Colonic mucosa (tissue), 4 donors: ENCODE results near the gene PIK3R5. TPM values are rescaled to one million over a fixed set of nuclear protein-coding genes. Genes with fewer than 3 reads are reported as not detected.
"Not testable (repeated sequence)": the region's sequence is repeated elsewhere in the genome, so short reads cannot be mapped to it uniquely, and the experiment has no call there.

ENCODE experiments used
- DNase-seq: peaks from one replicate; pipeline ENCODE4 v3.0.0-alpha.2; 2020
- H3K27ac ChIP-seq: fragments of 200-600 bp; one replicate; pipeline ENCODE4 v1.8.0; 2021
- H3K27me3 ChIP-seq: fragments of 200-600 bp; one replicate; pipeline ENCODE4 v1.8.0; 2021
- H3K36me3 ChIP-seq: fragments of 200-600 bp; one replicate; pipeline ENCODE4 v1.8.0; 2021
- H3K4me1 ChIP-seq: fragments of 200-600 bp; one replicate; pipeline ENCODE4 v1.8.0; 2021; ENCODE audit warnings: mild to moderate bottlenecking
- H3K4me3 ChIP-seq: fragments of 200-600 bp; one replicate; pipeline ENCODE4 v1.8.0; 2021
- H3K9ac ChIP-seq, 2 donors: one replicate each; pipeline ENCODE4 v1.7.0; 2013; ENCODE audit warnings: control low read depth in 2 of 2, low read depth in 2 of 2, low read length in 2 of 2
- H3K9me3 ChIP-seq: fragments of 200-600 bp; one replicate; pipeline ENCODE4 v1.8.0; 2021
- intact Hi-C: fragments of 100-400 bp; cut with DNase I; formaldehyde crosslinking; loops from one replicate; pipeline ENCODE4 v1.14.1; 2022
- total RNA-seq, 2 donors: library from RNA; stranded (reverse); fragmentation: NEBNext Ultra II Directional in 1 of 2; extraction: Animal tissue kit (Norgen Biotek cat#: 25700) in 1 of 2; gene quantifications; one replicate each; pipeline ENCODE4 v1.2.1, GENCODE V29; 2021
- TF ChIP-seq, protein P1 (sequence below): fragments of 200-600 bp; IDR thresholded peaks from one replicate; pipeline ENCODE4 v1.8.0; 2022; ENCODE audit warnings: antibody characterized with exemption, mild to moderate bottlenecking
- donor health status: healthy.
- donor health status: DM: no; HTN: no; CAD: no.
- donor health status: DM: no; HTN: no; CAD: no.

Gene PIK3R5
- total RNA-seq, 2 donors from 2014 or later: 2.2 to 2.5 TPM

DNA sequence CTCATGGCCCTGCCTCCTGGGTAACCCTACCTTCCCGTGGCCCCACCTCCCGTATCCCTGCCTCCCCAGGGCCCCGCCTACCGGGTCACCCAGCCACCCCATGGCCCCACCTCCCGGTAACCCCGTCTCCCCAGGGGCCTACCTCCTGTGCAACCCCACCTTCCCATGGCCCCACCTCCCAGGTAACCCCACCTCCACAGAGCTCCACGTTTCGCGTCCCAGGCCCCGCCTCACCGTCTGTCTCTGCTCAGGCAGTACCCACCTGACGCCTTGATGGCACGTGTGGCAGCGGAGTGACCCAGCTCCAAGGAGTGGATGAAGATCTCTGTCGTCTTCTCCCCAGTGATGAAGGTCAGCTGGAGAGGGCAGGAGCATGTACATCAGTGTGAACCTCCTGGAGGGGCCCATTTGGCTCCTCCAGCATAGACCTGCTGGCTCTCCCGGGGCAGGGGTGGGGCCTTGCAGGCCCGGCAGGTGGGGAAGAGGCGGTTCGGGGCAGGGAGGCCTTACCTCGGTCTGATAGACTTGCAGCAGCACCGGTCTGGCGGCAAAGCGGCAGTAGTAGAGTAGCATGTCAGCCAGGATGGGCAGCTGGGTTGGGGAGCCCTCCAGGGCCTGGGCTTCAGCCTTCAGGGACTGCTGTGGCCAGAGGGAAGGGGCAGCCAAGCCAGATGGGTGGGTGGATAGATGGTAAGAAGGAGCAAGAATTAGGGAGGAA lies 79.4 kb downstream of the PIK3R5 start:
- intact Hi-C loops: no loop called here
- no peak overlapping the region for H3K9ac ChIP-seq
- peak; percentile 23 for DNase-seq

DNA sequence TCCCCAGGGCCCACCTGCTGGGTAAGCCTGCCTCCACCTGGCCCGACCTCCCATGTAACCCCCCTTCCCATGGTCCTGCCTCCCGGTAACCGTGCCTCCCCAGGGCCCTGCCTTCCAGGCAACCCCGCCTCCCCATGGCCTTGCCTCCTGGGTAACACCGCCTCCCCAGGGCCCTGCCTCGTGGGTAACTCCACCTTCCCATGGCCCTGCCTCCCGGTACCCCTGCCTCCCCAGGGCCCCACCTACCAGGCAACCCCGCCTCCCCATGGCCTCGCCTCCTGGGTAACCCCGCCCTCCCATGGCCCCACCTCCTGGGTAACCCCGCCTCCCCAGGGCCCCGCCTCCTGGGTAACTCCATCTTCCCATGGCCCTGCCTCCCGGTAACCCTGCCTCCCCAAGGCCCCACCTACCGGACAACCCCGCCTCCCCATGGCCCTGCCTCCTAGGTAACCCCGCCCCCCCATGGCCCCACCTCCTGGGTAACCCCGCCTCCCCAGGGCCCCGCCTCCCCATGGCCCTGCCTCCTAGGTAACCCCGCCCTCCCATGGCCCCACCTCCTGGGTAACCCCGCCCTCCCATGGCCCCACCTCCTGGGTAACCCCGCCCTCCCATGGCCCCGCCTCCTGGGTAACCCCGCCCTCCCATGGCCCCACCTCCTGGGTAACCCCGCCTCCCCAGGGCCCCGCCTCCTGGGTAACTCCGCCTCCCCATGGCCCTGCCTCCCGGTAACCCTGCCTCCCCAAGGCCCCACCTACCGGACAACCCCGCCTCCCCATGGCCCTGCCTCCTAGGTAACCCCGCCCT lies 80.1 kb downstream of the PIK3R5 start:
- peak; percentile 27 for DNase-seq

More for the DNA sequence above, 79.4 kb downstream of the PIK3R5 start:
- Histone ChIP-seq H3K27ac (no peak overlapping the region), H3K4me1 (no peaks in the 10 kb centered on the region), H3K4me3 (no peak overlapping the region), H3K9me3 (no peaks in the 10 kb centered on the region), H3K27me3 (no peaks in the 10 kb centered on the region), H3K36me3 (no peaks in the 10 kb centered on the region)
- TF ChIP-seq, protein P1, sequence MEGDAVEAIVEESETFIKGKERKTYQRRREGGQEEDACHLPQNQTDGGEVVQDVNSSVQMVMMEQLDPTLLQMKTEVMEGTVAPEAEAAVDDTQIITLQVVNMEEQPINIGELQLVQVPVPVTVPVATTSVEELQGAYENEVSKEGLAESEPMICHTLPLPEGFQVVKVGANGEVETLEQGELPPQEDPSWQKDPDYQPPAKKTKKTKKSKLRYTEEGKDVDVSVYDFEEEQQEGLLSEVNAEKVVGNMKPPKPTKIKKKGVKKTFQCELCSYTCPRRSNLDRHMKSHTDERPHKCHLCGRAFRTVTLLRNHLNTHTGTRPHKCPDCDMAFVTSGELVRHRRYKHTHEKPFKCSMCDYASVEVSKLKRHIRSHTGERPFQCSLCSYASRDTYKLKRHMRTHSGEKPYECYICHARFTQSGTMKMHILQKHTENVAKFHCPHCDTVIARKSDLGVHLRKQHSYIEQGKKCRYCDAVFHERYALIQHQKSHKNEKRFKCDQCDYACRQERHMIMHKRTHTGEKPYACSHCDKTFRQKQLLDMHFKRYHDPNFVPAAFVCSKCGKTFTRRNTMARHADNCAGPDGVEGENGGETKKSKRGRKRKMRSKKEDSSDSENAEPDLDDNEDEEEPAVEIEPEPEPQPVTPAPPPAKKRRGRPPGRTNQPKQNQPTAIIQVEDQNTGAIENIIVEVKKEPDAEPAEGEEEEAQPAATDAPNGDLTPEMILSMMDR: no peak

DNA sequence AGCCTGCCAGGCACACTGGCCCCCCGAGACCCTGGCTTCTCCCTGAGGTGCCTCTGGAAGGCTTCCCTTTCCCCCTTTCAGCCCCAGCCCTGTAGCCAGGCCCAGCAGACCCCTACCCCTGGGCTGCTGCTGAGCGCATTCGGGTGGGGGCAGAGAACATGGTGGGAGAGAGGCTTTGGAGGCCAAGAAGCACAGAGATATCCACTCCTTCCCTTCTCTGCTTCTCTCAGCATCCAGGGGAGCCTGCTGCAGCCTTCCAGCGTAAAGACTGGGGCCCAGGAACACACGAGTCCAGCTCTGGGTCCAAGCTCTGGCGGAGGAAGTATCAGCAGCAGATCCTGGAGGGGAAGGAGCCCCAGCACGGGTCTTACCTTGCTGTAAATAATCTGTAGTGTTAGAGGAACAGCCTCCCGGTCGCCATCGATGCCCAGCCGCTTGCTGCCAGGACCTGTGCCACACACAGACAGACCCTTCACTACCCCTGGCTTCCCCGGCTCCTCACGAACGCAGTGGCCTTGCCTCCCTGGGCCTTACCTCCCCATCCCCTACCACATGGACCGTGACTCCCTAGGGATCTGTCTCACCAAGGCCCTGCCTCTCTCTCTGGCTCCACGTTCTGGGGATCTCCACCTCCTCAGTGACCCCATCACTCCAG lies 81.0 kb downstream of the PIK3R5 start:
- Histone ChIP-seq H3K36me3 (no peaks in the 10 kb centered on the region), H3K27ac (no peak overlapping the region), H3K9ac (no peak overlapping the region), H3K4me1 (no peaks in the 10 kb centered on the region), H3K27me3 (no peaks in the 10 kb centered on the region), H3K4me3 (no peak overlapping the region), H3K9me3 (no peaks in the 10 kb centered on the region)
- intact Hi-C loops: no loop called here
- TF ChIP-seq, protein P1: no peak
- DNase-seq: no peak

More for the DNA sequence above, 80.1 kb downstream of the PIK3R5 start:
- H3K27me3 ChIP-seq, H3K9me3 ChIP-seq, H3K9ac ChIP-seq, H3K4me1 ChIP-seq, H3K36me3 ChIP-seq, H3K4me3 ChIP-seq, intact Hi-C loops, H3K27ac ChIP-seq: not testable (repeated sequence)

DNA sequence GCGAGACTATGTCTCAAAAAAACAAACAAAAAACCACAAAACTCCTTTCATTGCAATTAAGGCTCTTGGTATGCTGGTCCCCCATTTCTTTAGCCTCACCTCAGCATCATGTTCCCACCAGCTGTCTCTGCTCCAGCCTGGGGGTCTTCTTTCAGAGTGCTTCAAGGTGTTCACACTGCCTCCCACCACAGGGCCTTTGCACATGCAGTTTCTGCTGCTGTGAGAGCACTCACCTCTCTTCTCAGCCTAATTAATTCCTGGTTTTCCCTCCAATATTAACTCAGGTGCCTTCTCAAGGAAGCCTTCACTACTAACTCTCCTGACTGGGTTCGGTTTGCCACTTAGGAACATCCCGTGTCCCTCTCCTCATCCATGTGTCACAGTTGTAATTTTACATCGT lies 82.2 kb downstream of the PIK3R5 start:
- Histone ChIP-seq H3K27me3 (no peaks in the 10 kb centered on the region), H3K9me3 (no peaks in the 10 kb centered on the region), H3K36me3 (no peaks in the 10 kb centered on the region), H3K4me1 (no peaks in the 10 kb centered on the region), H3K27ac (no peak overlapping the region), H3K9ac (no peak overlapping the region), H3K4me3 (no peak overlapping the region)
- TF ChIP-seq, protein P1: no peak
- intact Hi-C loops: no loop called here
- DNase-seq: no peak

DNA sequence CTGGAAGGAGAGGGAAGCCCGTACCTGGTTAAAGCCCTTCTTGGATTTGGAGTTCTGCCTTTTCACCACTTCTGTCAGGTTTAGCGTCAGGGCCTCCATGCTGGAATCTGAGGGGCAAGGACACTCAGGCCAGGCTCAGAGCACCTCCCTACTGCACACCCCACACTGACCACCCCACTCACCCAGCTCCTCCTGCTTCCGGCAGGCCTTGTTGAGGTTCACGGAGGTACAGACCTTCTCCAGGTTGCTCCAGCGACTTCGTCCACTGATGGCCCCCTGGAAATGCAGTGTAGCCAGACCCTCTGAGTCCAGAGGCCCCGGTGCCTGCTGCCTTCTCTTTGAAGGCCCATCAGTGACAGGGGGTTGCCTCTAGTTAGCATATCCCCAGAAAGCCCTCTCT lies 83.9 kb downstream of the PIK3R5 start:
- Histone ChIP-seq H3K4me1 (no peaks in the 10 kb centered on the region), H3K27ac (no peak overlapping the region), H3K27me3 (no peaks in the 10 kb centered on the region), H3K9ac (no peak overlapping the region), H3K9me3 (no peaks in the 10 kb centered on the region), H3K36me3 (no peaks in the 10 kb centered on the region), H3K4me3 (no peak overlapping the region)
- intact Hi-C loops: no loop called here
- TF ChIP-seq, protein P1: no peak
- DNase-seq: no peak
